SK-N-SH treated with all-trans-retinoic acid at 6 μM for 48 hours (cell line): ENCODE results near the gene CLECL1.

Source experiments
- ARNTL ChIP-seq: fragments of 450-650 bp; formaldehyde crosslinking; IDR thresholded peaks from 2 replicates; pipeline ENCODE4 v1.5.0; 2020; ENCODE audit warnings: low read depth, mild to moderate bottlenecking, moderate library complexity, borderline replicate concordance
- BACH2 ChIP-seq: fragments of 250-450 bp; sonication (Bioruptor Pico); IDR thresholded peaks from 2 replicates; pipeline ENCODE4 v1.9.0; 2021; ENCODE audit warnings: mild to moderate bottlenecking, borderline replicate concordance
- CREB5 ChIP-seq: fragments of 250-450 bp; sonication (Bioruptor Pico); IDR thresholded peaks from 2 replicates; pipeline ENCODE4 v1.5.1; 2020; ENCODE audit warnings: low read depth, mild to moderate bottlenecking, moderate library complexity
- ISL1 ChIP-seq: fragments of 250-450 bp; sonication (Bioruptor Pico); IDR thresholded peaks from 2 replicates; pipeline ENCODE4 v2.1.2; 2022; ENCODE audit warnings: mild to moderate bottlenecking, moderate library complexity
- PATZ1 ChIP-seq: fragments of 250-450 bp; sonication (Bioruptor Pico); IDR thresholded peaks from 2 replicates; pipeline ENCODE4 v1.8.0; 2020; ENCODE audit warnings: mild to moderate bottlenecking, moderate library complexity, borderline replicate concordance
- POU6F1 ChIP-seq: fragments of 250-450 bp; sonication (Bioruptor Pico); IDR thresholded peaks from 2 replicates; pipeline ENCODE4 v1.8.0; 2021; ENCODE audit warnings: low read depth, mild to moderate bottlenecking, moderate library complexity, borderline replicate concordance
- PPARA ChIP-seq: fragments of 250-450 bp; sonication (Bioruptor Pico); IDR thresholded peaks from 2 replicates; pipeline ENCODE4 v1.5.0; 2020; ENCODE audit warnings: mild to moderate bottlenecking, borderline replicate concordance
- RARB ChIP-seq: fragments of 250-450 bp; sonication (Bioruptor Pico); IDR thresholded peaks from 2 replicates; pipeline ENCODE4 v1.8.0; 2021; ENCODE audit warnings: mild to moderate bottlenecking, moderate library complexity
- SNAI2 ChIP-seq: fragments of 250-450 bp; sonication (Bioruptor Pico); IDR thresholded peaks from 2 replicates; pipeline ENCODE4 v1.5.0; 2020; ENCODE audit warnings: mild to moderate bottlenecking, moderate library complexity
- TCF4 ChIP-seq: fragments of 250-450 bp; sonication (Bioruptor Pico); IDR thresholded peaks from 2 replicates; pipeline ENCODE4 v1.8.0; 2021; ENCODE audit warnings: mild to moderate bottlenecking, moderate library complexity, borderline replicate concordance
- ZFP3 ChIP-seq: fragments of 250-450 bp; sonication (Bioruptor Pico); IDR thresholded peaks from 2 replicates; pipeline ENCODE4 v1.5.0; 2020; ENCODE audit warnings: mild to moderate bottlenecking, moderate library complexity
- ZFP30 ChIP-seq: fragments of 450-650 bp; formaldehyde crosslinking; IDR thresholded peaks from 2 replicates; pipeline ENCODE4 v1.5.0; 2022; ENCODE audit warnings: mild to moderate bottlenecking, moderate library complexity
- ZNF70 ChIP-seq: fragments of 450-650 bp; formaldehyde crosslinking; IDR thresholded peaks from 2 replicates; pipeline ENCODE4 v1.5.0; 2020; ENCODE audit warnings: mild to moderate bottlenecking, moderate library complexity
- ZNF8 ChIP-seq: fragments of 450-650 bp; formaldehyde crosslinking; IDR thresholded peaks from 2 replicates; pipeline ENCODE4 v1.5.0; 2020; ENCODE audit warnings: mild to moderate bottlenecking, moderate library complexity

GRCh38 chr12:9674226-9674590 lies 58.7 kb downstream of the CLECL1 start:
- TF ChIP-seq PPARA (CRISPR knock-in tag) = no peak
- no peak for TF ChIP-seq CREB5 (CRISPR knock-in tag)
- no peak for TF ChIP-seq ZNF8 (CRISPR knock-in tag)
- TF ChIP-seq RARB = no peak
- no peak for TF ChIP-seq SNAI2 (CRISPR knock-in tag)
- TF ChIP-seq BACH2 (CRISPR knock-in tag) = no peak
- TF ChIP-seq ZFP3 = no peak
- TF ChIP-seq ISL1 (CRISPR knock-in tag) = no peak
- TF ChIP-seq ZFP30 (CRISPR knock-in tag) = no peak
- TF ChIP-seq POU6F1 (CRISPR knock-in tag) = no peak
- no peak for TF ChIP-seq PATZ1
- TF ChIP-seq ARNTL (CRISPR knock-in tag) = no peak
- no peak for TF ChIP-seq ZNF70 (CRISPR knock-in tag)
- no peak for TF ChIP-seq TCF4 (CRISPR knock-in tag)
